ENCODE results near the gene ANK3.

The ANK3 gene

DNA sequence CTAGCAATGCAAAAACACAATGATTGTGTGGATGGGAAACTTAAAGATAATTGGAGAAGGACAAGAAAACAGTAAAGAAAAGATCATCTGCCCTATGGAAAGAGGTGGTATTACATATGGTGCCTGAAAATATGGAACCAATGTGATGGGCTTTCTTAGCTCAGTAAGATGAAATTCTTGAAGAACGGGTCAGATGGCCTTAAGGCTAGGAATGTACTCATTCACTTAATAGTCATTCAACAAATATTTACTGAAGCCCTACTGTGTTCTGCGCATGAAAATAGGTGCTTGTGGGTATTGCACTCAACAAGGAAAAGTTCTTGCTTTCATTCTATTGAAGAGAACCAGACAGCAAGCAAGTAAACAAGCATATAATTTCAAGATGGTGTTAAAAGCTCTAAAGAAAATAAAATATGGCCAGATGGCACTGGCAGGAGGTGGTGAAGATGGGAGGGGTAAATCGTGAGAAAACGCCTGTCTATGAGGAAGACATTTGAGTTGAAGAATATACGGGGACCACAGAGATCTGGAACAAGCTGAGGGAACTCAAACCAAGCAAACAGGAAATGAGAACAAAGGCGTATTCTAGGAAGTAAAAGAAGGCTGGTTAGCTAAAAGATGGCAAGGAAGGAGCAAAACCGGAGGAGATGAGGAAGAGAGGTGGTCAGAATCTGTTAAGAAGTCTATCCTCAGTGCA is 179.7 kb downstream of the ANK3 start:
- DNase-seq, result no peak

- no peak for DNase-seq
Observed at GRCh38 chr10:60208676-60209269, 180.9 kb downstream of the ANK3 start.

DNA sequence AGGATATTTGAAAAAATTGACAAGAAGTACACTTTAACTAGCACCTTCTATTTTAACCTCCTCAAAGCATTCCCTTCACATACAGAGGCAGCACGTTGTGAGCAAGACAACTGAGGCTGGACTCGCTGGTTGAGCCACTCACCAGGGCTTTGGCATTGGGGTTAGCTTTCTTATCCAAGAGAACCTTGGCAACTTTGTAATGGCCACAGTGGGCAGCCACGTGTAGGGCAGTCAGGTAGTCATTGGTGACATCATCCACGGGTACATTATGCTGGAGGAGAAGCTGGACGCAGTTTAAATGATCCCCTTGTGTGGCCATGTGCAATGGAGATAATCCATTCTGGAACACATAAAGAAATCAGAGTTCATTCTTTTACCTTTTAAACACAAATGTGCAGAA is 181.8 kb downstream of the ANK3 start:
- no peak for DNase-seq

GRCh38 chr10:60206735-60207134 is 182.9 kb downstream of the ANK3 start:
- DNase-seq, result no peak

GRCh38 chr10:60205741-60206140 is 183.9 kb downstream of the ANK3 start:
- DNase-seq, result no peak

- DNase-seq, result no peak
Observed at GRCh38 chr10:60203993-60204618, 185.6 kb downstream of the ANK3 start.

DNA sequence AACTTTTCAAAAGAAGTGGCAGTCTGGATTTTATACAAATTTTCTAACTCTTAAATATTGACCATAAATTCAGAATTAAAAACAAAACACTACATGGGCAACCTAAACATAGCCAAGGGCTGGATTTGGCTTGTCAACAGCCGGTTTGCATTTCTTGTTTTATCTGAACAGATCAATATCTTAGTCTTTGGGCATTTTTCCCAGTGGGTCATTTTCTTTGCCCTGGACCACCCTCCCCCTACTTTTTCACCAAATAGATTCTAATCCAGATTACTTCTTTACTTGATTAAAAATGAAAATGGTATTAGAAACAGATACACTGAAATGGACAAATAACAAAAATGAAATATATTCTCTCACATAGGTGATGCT is 189.0 kb downstream of the ANK3 start:
- no peak for DNase-seq

- no peak for DNase-seq
Observed at GRCh38 chr10:60200012-60200681, 189.5 kb downstream of the ANK3 start.

DNA sequence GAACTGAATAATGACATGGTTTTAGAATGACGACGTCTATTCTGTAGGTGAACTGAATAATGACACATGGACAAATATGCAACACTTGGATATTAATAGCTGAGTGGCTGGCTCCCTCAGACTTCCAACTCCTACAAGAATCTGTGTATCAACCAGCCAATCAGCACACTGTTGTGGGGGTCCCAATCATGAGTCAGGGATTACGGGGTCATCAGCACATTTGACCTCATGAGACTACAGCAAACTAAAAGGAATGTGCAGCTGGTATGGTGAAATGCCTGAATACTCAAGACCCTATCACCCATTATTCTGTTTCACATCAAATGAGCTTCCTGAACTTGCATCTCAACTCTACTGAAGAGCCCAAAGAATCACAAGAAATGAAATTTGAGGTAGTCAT is 192.5 kb downstream of the ANK3 start:
- no peak for DNase-seq

DNA sequence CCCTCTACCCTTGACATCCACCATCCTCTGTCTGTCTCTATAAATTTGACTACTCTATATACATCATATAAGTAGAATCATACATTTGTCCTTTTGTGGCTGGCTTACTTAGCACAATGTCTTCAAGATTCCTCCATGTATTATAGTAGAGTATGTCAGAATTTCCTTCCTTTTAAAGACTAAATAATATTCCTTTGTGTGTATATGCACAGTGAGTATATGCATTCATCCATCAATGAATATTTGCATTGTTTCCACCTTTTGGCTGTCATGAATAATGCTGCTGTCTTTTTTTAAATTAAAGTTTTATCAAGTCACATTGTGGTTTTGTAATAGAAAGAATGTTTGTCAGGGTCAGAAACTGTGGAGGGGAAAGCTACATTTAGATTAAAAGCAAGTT is 195.3 kb downstream of the ANK3 start:
- DNase-seq, result no peak

- no peak for DNase-seq
Observed at GRCh38 chr10:60192946-60193345, 196.7 kb downstream of the ANK3 start.

GRCh38 chr10:60189861-60190475 is 199.7 kb downstream of the ANK3 start:
- DNase-seq, result no peak

GRCh38 chr10:60188548-60188947 is 201.1 kb downstream of the ANK3 start:
- no peak for DNase-seq

GRCh38 chr10:60187691-60188090 is 202.0 kb downstream of the ANK3 start:
- no peak for DNase-seq

DNA sequence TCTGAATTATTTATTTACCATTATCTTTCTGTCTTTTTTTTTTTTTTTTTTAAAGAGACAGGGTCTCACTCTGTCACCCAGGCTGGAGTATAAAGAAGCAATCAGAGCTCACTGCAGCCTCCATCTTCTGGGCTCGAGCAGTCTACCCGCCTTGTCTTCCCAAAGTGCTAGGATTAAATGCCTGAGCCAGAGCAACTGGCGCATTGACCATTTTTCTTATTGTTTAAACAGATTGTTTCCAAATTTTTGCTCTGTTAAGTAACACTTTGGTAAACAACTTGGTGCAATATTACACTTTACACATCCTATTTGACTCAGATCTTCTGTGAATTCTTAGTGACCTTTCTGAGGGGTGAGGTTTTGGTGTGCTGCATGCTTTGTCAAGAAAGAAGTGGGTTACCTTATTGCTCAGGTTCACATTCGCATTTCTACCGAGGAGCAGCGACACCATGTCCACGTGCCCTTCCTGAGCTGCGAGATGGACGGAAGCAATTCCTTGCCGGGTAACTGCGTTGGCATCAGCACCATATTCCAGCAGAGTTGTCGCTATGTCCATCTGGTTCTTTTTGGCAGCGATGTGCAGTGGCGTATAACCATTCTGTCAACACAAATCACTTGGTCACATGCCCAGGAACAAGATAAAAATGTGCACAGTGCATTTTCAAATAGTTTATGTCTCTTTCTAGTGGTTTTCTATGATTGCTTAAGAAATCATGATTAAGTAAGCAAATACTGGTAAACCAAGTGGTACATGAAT is 203.2 kb downstream of the ANK3 start:
- DNase-seq, result no peak

GRCh38 chr10:60185421-60185820 is 204.3 kb downstream of the ANK3 start:
- DNase-seq, result no peak

DNA sequence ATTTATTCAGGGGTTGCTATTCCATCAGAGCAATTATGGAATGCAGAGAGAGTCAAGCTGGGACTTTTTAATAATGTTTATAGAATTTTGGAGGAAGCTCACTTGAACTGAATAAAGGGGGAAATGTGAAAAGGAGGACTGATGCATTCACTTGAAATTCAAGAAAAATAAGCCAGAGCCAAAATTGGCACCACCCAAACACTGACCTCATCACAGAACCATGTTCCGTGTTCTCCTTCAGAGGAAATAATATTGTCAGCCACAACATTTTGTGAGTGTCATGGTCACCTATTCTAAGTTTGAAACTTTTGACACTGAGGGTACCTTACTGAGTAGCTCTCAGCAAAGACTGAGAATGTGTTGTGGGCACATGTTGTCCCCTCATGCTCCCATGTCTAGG is 207.0 kb downstream of the ANK3 start:
- DNase-seq, result no peak

DNA sequence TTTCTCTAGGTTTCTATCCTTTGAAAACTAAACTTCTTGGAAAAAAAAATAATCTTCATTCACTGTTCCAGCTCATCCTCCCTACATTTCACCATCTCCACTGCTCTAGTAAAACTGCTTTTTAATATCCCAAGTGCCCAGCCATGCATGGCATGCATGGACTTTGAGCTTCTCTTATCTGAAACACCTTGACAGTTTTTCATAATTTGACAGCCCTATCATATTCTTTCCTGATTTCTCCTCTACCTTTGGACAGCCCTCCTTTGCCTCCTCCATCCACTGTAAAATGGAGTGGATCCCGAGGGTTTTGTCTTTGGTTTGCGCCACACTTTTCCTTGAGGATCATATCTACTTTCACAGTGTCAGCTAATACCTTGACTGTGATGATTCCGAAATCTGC is 212.8 kb downstream of the ANK3 start:
- no peak for DNase-seq

DNA sequence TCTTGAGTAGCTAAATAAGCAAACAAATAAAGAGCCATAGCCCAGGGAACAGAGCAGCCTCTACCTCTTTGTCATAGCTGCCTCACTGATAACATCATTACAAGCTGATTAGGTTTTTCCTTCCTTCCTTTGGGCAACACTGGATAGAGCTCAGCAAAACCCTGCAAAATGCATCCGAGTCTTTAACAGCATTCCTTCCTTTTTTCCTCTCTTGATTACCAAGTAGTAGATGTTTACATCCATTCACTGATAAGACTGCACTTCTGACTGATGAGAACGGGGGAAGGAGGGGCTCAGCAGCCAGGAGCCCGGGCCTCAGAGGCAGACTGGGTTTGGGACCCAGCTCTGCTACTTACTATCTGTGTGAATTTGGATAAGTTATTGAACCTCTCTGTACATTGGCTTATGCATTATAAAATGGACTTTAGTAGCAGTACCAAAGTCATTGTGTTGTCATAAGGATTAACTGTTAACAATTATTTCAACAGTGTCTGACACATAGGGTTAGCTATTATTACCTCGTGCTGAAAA is 214.2 kb downstream of the ANK3 start:
- no peak for DNase-seq

DNA sequence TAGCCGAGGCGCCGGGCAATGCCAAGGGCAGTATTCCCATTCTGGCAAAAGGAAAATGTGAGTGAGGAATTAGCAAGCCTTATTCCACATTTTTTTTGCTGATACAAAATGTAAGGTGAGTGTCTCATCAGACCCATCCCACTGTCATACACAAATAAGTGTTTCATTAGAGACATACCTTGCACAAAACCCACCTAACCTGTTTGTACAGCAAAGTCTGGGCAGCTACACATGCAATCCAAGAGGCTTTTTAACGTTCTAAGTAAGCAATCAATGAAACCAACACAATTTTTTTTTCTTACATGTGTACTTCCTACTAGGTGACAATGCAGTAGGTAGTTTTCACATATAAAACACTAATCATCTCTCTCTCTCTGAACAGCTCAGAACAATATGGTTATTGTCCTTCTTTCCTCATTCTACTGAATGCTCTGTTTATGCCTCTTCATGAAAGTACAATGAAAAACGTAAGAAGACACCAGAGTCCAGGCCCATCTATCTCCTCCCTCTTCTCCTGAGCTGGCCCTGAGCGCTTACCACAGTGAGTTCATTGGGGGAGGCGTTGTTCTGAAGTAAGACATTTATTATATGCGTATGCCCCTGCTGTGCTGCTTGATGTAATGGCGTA is 217.2 kb downstream of the ANK3 start:
- DNase-seq, result no peak

DNA sequence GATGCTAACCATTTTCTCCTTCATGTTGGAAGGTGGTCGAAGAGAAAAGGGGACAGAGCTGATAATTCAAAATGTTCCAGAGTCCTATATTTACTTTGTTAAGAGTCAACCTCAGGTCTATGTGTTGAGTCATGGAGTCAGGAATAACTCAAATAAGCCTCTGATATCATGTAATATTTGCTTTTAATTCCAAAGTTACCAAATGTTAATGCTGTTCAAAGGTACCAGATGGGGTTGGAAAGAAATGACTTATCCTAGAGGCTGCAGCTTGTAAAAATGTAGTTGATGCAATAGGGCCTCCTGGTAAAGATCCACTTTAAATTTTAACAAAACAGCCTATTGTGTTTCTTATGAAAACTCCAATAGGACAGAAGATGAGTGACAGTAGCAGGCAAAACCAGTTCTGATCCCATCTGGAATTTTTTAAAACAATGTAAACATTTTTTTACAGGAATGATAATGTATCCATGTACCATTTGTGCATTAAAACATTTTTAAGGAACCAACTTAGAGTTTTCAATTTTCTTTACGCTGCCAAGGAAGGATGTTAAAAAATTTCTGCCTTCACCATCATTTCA is 218.2 kb downstream of the ANK3 start:
- DNase-seq, result no peak

- no peak for DNase-seq
Observed at GRCh38 chr10:60170250-60170649, 219.4 kb downstream of the ANK3 start.
